Prostate gland (tissue), 2 donors: ENCODE data around the gene PKP3.

Experiments
- CTCF ChIP-seq, 4 experiments: fragments of 200-600 bp in 2 of 4; fragments of 450-650 bp in 2 of 4; sonication (generic) in 2 of 4; IDR thresholded peaks; 1 replicate in 3 of 4; 2 replicates in 1 of 4; pipeline ENCODE4 v1.5.1; 2016 to 2019; ENCODE audit warnings: antibody characterized with exemption in 4 of 4, mild to moderate bottlenecking in 2 of 4, moderate library complexity in 2 of 4
- POLR2AphosphoS5 ChIP-seq: sonication (generic); formaldehyde crosslinking; IDR thresholded peaks from one replicate; pipeline ENCODE4 v1.6.1; 2017; ENCODE audit warnings: antibody characterized with exemption

DNA sequence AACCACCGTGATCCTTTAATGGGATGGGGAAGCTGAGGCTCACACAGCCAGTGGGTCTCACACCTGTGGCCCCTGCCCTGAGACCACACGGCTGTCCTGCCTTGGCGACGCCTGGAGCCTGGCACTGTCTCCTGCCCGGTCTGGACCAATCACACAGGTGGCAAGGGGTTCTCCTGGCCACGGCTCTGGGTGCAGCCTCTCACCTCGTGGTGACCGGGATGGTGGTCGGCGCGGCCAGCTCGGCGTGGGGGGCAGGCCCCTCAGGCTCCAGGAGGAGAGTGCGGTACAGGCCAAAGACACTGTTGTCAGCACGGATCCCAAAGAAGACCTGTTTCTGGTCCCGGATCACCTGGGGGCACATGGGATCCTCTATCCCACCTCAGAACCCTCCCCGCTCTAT, 39.1 kb downstream of the PKP3 start:
- TF ChIP-seq CTCF (IDR thresholded peaks at IDR 0.05) (no peak), POLR2AphosphoS5 (no peak)
